H1 (cell line): ENCODE measurements around the gene SLC24A4. TPM values are rescaled to one million over a fixed set of nuclear protein-coding genes. Genes with fewer than 3 reads are reported as not detected.

Source experiments
- CHD7 ChIP-seq: fragments of 300-600 bp; sonication (generic); IDR thresholded peaks from 2 replicates; pipeline ENCODE4 v1.7.1; 2012; ENCODE audit warnings: low read length, moderate library complexity, mild to moderate bottlenecking, inconsistent platforms; ENCODE audit not compliant: insufficient replicate concordance
- GABPA ChIP-seq: IDR thresholded peaks from 2 replicates; pipeline ENCODE4 v1.6.1; 2011; ENCODE audit warnings: mild to moderate bottlenecking, low read length, moderate library complexity, borderline replicate concordance; ENCODE audit not compliant: insufficient read depth
- HDAC2 ChIP-seq, 2 experiments: fragments of 300-600 bp in 1 of 2; sonication (generic) in 1 of 2; IDR thresholded peaks; 2 replicates each; pipeline ENCODE4 v1.6.1; 2011 to 2012; ENCODE audit warnings: low read depth in 2 of 2, low read length in 2 of 2, mild to moderate bottlenecking in 2 of 2, moderate library complexity in 2 of 2, borderline replicate concordance in 1 of 2, inconsistent platforms in 1 of 2
- MAFK ChIP-seq: IDR thresholded peaks from 2 replicates; pipeline ENCODE4 v1.6.1; 2012; ENCODE audit warnings: low read depth, mild to moderate bottlenecking, improper control_type of control experiment, low read length
- RAD21 ChIP-seq, 2 experiments: IDR thresholded peaks in 1 of 2; conservative IDR thresholded peaks in 1 of 2; 2 replicates each; pipeline ENCODE4 v1.6.1; 2011; ENCODE audit warnings: low read depth in 2 of 2, low read length in 2 of 2, improper control_type of control experiment in 1 of 2, inconsistent platforms in 1 of 2, mild to moderate bottlenecking in 1 of 2, moderate library complexity in 1 of 2
- SAP30 ChIP-seq: fragments of 300-600 bp; sonication (generic); IDR thresholded peaks from 2 replicates; pipeline ENCODE4 v1.7.1; 2012; ENCODE audit warnings: low read length, moderate library complexity, mild to moderate bottlenecking, inconsistent platforms; ENCODE audit not compliant: insufficient read depth, insufficient replicate concordance
- SIX5 ChIP-seq: IDR thresholded peaks from 2 replicates; pipeline ENCODE4 v1.6.1; 2011; ENCODE audit warnings: mild to moderate bottlenecking, low read depth, low read length
- TCF12 ChIP-seq: IDR thresholded peaks from 2 replicates; pipeline ENCODE4 v1.6.1; 2011; ENCODE audit warnings: low read depth, mild to moderate bottlenecking, low read length
- TEAD4 ChIP-seq: IDR thresholded peaks from 2 replicates; pipeline ENCODE4 v1.6.1; 2012; ENCODE audit warnings: low read depth, low read length, inconsistent platforms, mixed read lengths
- polyA plus RNA-seq, 7 experiments: library from polyadenylated mRNA; depleted of rRNA in 3 of 7; stranded (reverse) in 5 of 7; unstranded in 2 of 7; fragments of >200 nt in 5 of 7; fragments of 200-250 nt in 2 of 7; gene quantifications; 1 replicate in 5 of 7; 2 replicates in 1 of 7; 4 replicates in 1 of 7; pipeline versions ENCODE4 v1.2.1 to v1.2.3, GENCODE V29; 2011 to 2013; ENCODE audit warnings: missing spikeins in 2 of 7, mixed read lengths in 2 of 7
- total RNA-seq: library from RNA; stranded (reverse); fragmentation: NEBNext Ultra II Directional; extraction: Animal tissue kit (Norgen Biotek cat#: 25700); gene quantifications from 2 replicates; pipeline ENCODE4 v1.2.1, GENCODE V29; 2021
- TF ChIP-seq, protein P1 (sequence below): IDR thresholded peaks from 2 replicates; pipeline ENCODE4 v1.6.1; 2011; ENCODE audit warnings: low read length, improper control_type of control experiment

The SLC24A4 gene
- total and polyA plus RNA-seq, 2 of the 8 experiments (the other 6 are each of a cell fraction or from before 2014, with no cell fraction given) = 0.27 to 0.89 TPM

GRCh38 chr14:92493024-92493423 is 170.1 kb downstream of the SLC24A4 start (continued):
- TF ChIP-seq CHD7 (no peak), RAD21 (IDR thresholded peaks at IDR 0.05 in 1 of 2, conservative IDR thresholded peaks at IDR 0.05 in 1 of 2; ENCODE audit: low read depth in 2 of 2, low read length in 2 of 2) (no peak), HDAC2 (IDR thresholded peaks at IDR 0.05; ENCODE audit: borderline replicate concordance in 1 of 2, low read depth in 2 of 2, low read length in 2 of 2) (no peak), TCF12 (no peak), MAFK (no peak), SAP30 (no peak), TEAD4 (no peak), GABPA (no peak), SIX5 (no peak)
- TF ChIP-seq, protein P1, sequence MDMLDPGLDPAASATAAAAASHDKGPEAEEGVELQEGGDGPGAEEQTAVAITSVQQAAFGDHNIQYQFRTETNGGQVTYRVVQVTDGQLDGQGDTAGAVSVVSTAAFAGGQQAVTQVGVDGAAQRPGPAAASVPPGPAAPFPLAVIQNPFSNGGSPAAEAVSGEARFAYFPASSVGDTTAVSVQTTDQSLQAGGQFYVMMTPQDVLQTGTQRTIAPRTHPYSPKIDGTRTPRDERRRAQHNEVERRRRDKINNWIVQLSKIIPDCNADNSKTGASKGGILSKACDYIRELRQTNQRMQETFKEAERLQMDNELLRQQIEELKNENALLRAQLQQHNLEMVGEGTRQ = no peak
